K562 (cell line): ENCODE results near the gene GULP1. TPM values are rescaled to one million over a fixed set of nuclear protein-coding genes. Genes with fewer than 3 reads are reported as not detected.

Experiments
- BRF1 ChIP-seq: IDR thresholded peaks from 3 replicates; pipeline ENCODE4 v1.6.1; 2011; ENCODE audit warnings: borderline replicate concordance, mild to moderate bottlenecking; ENCODE audit not compliant: insufficient read length; ENCODE audit errors: extremely low read depth
- KDM4B ChIP-seq, 2 experiments: fragments of 450-650 bp in 1 of 2; sonication (generic) in 1 of 2; IDR thresholded peaks; 2 replicates each; pipeline ENCODE4 v1.6.1; 2016 to 2017; ENCODE audit warnings: borderline replicate concordance in 2 of 2, antibody characterized with exemption in 1 of 2, low read depth in 1 of 2, mild to moderate bottlenecking in 1 of 2
- KLF13 ChIP-seq: fragments of 450-650 bp; IDR thresholded peaks from 2 replicates; pipeline ENCODE4 v1.6.1; 2016; ENCODE audit warnings: missing genetic modification characterization, low read depth, mild to moderate bottlenecking, missing compliant biosample characterization, moderate library complexity, borderline replicate concordance
- ZFX ChIP-seq: sonication (generic); formaldehyde crosslinking; IDR thresholded peaks from 2 replicates; pipeline ENCODE4 v1.8.0; 2022; ENCODE audit warnings: mild to moderate bottlenecking, missing genetic modification reagents, moderate library complexity
- ZNF175 ChIP-seq: fragments of 200-800 bp; sonication (Bioruptor generic); IDR thresholded peaks from 2 replicates; pipeline ENCODE4 v1.6.1; 2016; ENCODE audit warnings: low read depth, mild to moderate bottlenecking, missing genetic modification characterization, missing compliant biosample characterization
- ZNF232 ChIP-seq: sonication (generic); formaldehyde crosslinking; IDR thresholded peaks from 2 replicates; pipeline ENCODE4 v1.8.0; 2022; ENCODE audit warnings: mild to moderate bottlenecking, missing genetic modification reagents
- ZNF561 ChIP-seq: fragments of 450-650 bp; formaldehyde crosslinking; conservative IDR thresholded peaks from 2 replicates; pipeline ENCODE4 v1.4.0; 2020; ENCODE audit warnings: mild to moderate bottlenecking, moderate library complexity
- polyA plus RNA-seq, 8 experiments: library from polyadenylated mRNA; depleted of rRNA in 4 of 8; stranded (reverse) in 5 of 8; unstranded in 3 of 8; fragments of >200 nt; fragmentation: Nextera tagmentation in 2 of 8; fragmentation: Illumina TruSeq in 1 of 8; extraction: Ambion mirVana in 2 of 8; extraction: Trizol in 1 of 8; gene quantifications; 2 replicates each; pipeline versions ENCODE4 v1.2.1 to v1.2.3, GENCODE V29; 2011 to 2014; ENCODE audit warnings: inconsistent platforms in 1 of 8, missing spikeins in 1 of 8
- total RNA-seq, 7 experiments: library from RNA; depleted of rRNA in 6 of 7; stranded (reverse); fragments of >200 nt in 6 of 7; fragmentation: Illumina TruSeq in 2 of 7; extraction: Trizol in 2 of 7; gene quantifications; 2 replicates each; pipeline versions ENCODE4 v1.2.1 to v1.2.3, GENCODE V29; 2011 to 2021; ENCODE audit warnings: low replicate concordance in 1 of 7
- TF ChIP-seq, protein P1 (sequence below): fragments of 450-650 bp; IDR thresholded peaks from 2 replicates; pipeline ENCODE4 v1.6.1; 2017; ENCODE audit warnings: antibody characterized with exemption
- TF ChIP-seq, protein P2 (sequence below), 2 experiments: IDR thresholded peaks; 2 replicates each; pipeline ENCODE4 v1.6.1; 2012; ENCODE audit warnings: improper control_type of control experiment in 2 of 2, low read depth in 2 of 2, low read length in 2 of 2, borderline replicate concordance in 1 of 2

Gene GULP1
- total and polyA plus RNA-seq, 9 of the 15 experiments (the other 6 are each of a cell fraction or from before 2014, with no cell fraction given) = 8.5 to 25.3 (median 19.5) TPM

DNA sequence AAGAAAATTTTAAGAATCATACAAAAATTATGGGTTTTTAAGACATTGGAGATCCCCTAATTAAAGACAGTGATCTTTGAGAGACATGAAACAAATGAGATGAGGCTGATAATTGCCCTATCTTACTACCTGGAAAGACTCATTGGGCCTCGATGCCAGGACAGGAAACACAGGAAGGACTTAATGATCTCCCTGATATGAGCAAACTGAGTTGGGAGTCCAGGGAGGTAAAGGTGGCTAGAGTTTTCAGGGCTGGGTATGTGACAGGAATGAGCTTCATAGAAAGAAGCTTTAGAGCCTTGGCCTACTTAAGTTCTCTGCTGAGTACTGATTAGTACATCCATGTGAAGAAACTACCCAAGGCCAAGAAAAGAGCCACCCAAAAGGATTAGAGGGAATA is 40.6 kb upstream of the GULP1 start (continued):
- no peak for TF ChIP-seq KDM4B (IDR thresholded peaks at IDR 0.05; ENCODE audit: borderline replicate concordance in 2 of 2, low read depth in 1 of 2)
- TF ChIP-seq ZNF232 (CRISPR knock-in tag) = no peak
- TF ChIP-seq ZFX = no peak
- no peak for TF ChIP-seq KLF13 (tag)
- TF ChIP-seq, protein P1, sequence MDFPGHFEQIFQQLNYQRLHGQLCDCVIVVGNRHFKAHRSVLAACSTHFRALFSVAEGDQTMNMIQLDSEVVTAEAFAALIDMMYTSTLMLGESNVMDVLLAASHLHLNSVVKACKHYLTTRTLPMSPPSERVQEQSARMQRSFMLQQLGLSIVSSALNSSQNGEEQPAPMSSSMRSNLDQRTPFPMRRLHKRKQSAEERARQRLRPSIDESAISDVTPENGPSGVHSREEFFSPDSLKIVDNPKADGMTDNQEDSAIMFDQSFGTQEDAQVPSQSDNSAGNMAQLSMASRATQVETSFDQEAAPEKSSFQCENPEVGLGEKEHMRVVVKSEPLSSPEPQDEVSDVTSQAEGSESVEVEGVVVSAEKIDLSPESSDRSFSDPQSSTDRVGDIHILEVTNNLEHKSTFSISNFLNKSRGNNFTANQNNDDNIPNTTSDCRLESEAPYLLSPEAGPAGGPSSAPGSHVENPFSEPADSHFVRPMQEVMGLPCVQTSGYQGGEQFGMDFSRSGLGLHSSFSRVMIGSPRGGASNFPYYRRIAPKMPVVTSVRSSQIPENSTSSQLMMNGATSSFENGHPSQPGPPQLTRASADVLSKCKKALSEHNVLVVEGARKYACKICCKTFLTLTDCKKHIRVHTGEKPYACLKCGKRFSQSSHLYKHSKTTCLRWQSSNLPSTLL = no peak
- no peak for TF ChIP-seq BRF1
- TF ChIP-seq, protein P2, sequence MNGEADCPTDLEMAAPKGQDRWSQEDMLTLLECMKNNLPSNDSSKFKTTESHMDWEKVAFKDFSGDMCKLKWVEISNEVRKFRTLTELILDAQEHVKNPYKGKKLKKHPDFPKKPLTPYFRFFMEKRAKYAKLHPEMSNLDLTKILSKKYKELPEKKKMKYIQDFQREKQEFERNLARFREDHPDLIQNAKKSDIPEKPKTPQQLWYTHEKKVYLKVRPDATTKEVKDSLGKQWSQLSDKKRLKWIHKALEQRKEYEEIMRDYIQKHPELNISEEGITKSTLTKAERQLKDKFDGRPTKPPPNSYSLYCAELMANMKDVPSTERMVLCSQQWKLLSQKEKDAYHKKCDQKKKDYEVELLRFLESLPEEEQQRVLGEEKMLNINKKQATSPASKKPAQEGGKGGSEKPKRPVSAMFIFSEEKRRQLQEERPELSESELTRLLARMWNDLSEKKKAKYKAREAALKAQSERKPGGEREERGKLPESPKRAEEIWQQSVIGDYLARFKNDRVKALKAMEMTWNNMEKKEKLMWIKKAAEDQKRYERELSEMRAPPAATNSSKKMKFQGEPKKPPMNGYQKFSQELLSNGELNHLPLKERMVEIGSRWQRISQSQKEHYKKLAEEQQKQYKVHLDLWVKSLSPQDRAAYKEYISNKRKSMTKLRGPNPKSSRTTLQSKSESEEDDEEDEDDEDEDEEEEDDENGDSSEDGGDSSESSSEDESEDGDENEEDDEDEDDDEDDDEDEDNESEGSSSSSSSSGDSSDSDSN (IDR thresholded peaks at IDR 0.05; ENCODE audit: borderline replicate concordance in 1 of 2, low read depth in 2 of 2, low read length in 2 of 2) = no peak
- TF ChIP-seq ZNF175 (CRISPR knock-in tag) = no peak
- no peak for TF ChIP-seq ZNF561 (CRISPR knock-in tag)
